Ishikawa (cell line): ENCODE results near the gene CEP350.

Source experiments
- CEBPB ChIP-seq: IDR thresholded peaks from 2 replicates; pipeline ENCODE4 v1.6.1; 2012
- CREB1 ChIP-seq: IDR thresholded peaks from 2 replicates; pipeline ENCODE4 v1.6.1; 2012; ENCODE audit warnings: low read depth
- EGR1 ChIP-seq: IDR thresholded peaks from 2 replicates; pipeline ENCODE4 v1.6.1; 2012
- EP300 ChIP-seq: IDR thresholded peaks from 2 replicates; pipeline ENCODE4 v1.6.1; 2012; ENCODE audit warnings: borderline replicate concordance
- FOXM1 ChIP-seq: IDR thresholded peaks from 2 replicates; pipeline ENCODE4 v1.6.1; 2012; ENCODE audit warnings: low read depth, borderline replicate concordance
- NFIC ChIP-seq: IDR thresholded peaks from 2 replicates; pipeline ENCODE4 v1.6.1; 2012
- RAD21 ChIP-seq: IDR thresholded peaks from 2 replicates; pipeline ENCODE4 v1.6.1; 2012; ENCODE audit warnings: low read depth
- TAF1 ChIP-seq: IDR thresholded peaks from 2 replicates; pipeline ENCODE4 v1.6.1; 2012; ENCODE audit warnings: low read depth, mild to moderate bottlenecking
- TCF12 ChIP-seq: IDR thresholded peaks from 2 replicates; pipeline ENCODE4 v1.6.1; 2012; ENCODE audit warnings: low read depth
- TEAD4 ChIP-seq: IDR thresholded peaks from 2 replicates; pipeline ENCODE4 v1.6.1; 2012
- YY1 ChIP-seq: IDR thresholded peaks from 2 replicates; pipeline ENCODE4 v1.6.1; 2012; ENCODE audit warnings: low read depth
- ZBTB7A ChIP-seq: IDR thresholded peaks from 2 replicates; pipeline ENCODE4 v1.6.1; 2012; ENCODE audit warnings: low read depth
- TF ChIP-seq, protein P1 (sequence below): IDR thresholded peaks from 2 replicates; pipeline ENCODE4 v1.6.1; 2012; ENCODE audit warnings: low read depth, mild to moderate bottlenecking
- TF ChIP-seq, protein P2 (sequence below): IDR thresholded peaks from 2 replicates; pipeline ENCODE4 v1.6.1; 2012
- TF ChIP-seq, protein P3 (sequence below): IDR thresholded peaks from 2 replicates; pipeline ENCODE4 v1.6.1; 2012

CEP350 gene

DNA sequence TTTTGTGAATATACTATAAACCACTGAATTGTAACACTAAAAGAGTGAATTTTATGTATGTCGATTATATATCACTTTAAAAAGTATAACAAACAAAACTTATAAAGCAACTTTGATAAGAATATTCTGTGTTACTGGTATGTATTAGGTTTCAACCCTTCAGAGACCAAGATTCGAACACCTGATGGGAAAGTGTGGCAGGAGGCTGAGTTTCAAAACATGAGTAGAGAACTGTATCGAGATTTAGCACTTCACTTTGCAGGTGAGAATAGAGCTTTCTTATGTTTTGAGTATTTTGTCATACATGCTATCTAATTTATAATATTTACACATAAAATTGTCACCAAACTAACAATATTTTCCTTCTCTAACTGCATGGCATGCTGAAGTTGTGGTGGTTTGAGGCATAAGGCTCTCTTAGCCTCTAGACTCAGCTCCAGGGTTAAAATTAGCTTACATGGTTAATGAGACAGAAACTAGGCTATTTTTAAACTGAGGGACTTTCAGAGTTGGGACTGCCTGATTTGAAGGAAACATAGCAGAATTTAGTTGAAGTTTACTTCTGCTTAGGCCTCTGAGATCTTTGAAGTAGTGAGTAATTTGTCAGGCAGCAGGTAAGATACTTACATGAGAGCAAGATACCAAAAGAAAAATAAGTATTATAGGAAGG lies 48.6 kb downstream of the CEP350 start:
- no peak for TF ChIP-seq EGR1
- TF ChIP-seq, protein P1, sequence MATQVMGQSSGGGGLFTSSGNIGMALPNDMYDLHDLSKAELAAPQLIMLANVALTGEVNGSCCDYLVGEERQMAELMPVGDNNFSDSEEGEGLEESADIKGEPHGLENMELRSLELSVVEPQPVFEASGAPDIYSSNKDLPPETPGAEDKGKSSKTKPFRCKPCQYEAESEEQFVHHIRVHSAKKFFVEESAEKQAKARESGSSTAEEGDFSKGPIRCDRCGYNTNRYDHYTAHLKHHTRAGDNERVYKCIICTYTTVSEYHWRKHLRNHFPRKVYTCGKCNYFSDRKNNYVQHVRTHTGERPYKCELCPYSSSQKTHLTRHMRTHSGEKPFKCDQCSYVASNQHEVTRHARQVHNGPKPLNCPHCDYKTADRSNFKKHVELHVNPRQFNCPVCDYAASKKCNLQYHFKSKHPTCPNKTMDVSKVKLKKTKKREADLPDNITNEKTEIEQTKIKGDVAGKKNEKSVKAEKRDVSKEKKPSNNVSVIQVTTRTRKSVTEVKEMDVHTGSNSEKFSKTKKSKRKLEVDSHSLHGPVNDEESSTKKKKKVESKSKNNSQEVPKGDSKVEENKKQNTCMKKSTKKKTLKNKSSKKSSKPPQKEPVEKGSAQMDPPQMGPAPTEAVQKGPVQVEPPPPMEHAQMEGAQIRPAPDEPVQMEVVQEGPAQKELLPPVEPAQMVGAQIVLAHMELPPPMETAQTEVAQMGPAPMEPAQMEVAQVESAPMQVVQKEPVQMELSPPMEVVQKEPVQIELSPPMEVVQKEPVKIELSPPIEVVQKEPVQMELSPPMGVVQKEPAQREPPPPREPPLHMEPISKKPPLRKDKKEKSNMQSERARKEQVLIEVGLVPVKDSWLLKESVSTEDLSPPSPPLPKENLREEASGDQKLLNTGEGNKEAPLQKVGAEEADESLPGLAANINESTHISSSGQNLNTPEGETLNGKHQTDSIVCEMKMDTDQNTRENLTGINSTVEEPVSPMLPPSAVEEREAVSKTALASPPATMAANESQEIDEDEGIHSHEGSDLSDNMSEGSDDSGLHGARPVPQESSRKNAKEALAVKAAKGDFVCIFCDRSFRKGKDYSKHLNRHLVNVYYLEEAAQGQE = no peak

DNA sequence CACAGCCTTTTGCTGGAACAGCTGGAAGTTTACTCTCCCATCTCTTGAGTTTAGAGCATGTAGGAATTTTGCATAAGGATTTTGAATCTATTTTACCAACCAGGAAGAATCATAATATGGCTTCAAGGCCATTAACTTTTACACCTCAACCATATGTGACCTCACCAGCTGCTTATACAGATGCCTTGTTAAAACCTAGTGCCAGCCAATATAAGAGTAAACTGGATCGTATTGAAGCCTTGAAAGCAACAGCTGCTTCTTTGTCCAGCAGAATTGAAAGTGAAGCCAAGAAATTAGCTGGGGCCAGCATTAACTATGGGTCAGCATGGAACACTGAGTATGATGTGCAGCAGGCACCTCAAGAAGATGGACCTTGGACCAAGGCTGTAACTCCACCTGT lies 65.4 kb downstream of the CEP350 start:
- TF ChIP-seq ZBTB7A (no peak), TCF12 (no peak)
- TF ChIP-seq, protein P2, sequence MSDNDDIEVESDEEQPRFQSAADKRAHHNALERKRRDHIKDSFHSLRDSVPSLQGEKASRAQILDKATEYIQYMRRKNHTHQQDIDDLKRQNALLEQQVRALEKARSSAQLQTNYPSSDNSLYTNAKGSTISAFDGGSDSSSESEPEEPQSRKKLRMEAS = no peak

DNA sequence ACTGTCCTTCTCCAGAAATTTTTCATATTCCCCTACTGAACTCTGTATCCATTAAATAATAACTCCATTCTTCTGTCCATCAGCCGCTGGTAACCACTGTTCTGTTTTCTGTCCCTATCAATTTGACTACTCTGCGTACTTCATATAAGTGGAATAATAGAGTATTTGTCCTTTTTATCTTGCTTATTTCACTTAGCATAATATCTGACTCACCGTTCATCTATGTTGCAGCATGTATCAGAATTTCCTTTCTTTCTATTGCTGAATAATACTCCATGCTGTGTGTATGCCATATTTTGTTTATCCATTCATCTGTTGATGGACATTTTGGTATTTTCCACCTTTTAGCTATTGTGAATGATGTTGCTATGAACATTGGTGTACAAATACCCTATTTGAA lies 71.9 kb downstream of the CEP350 start:
- TF ChIP-seq ZBTB7A (no peak), YY1 (no peak), TCF12 (no peak)
- TF ChIP-seq, protein P2 = no peak

DNA sequence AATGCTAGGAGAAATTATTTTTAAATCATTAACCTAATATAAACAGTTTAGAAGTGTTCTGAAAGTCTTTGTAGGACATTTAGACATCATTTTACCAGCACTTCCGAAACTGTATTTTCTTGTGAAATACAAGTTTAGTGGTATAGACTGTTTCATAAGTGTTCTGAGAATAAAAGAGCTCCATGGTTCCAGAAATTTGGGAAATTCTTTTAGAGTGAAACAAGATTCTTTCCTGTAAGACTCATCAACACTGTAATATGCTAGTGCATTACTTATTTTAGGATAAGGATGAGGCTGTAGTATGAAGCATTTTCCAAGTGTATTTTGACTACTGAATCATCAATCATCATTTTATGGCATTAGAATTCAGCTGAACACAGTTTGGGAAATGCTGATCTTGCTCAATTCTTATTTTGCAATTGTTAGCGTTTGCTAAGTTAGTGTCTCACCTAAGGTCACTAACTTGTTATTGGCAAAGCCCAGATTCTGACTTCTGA lies 73.4 kb downstream of the CEP350 start:
- TF ChIP-seq CREB1 (no peak), TCF12 (no peak), CEBPB (no peak), FOXM1 (no peak), TAF1 (no peak), ZBTB7A (no peak), TEAD4 (no peak), EGR1 (no peak), NFIC (no peak), RAD21 (no peak), YY1 (no peak), EP300 (no peak)
- TF ChIP-seq, protein P1 = no peak
- TF ChIP-seq, protein P2 = no peak
- TF ChIP-seq, protein P3, sequence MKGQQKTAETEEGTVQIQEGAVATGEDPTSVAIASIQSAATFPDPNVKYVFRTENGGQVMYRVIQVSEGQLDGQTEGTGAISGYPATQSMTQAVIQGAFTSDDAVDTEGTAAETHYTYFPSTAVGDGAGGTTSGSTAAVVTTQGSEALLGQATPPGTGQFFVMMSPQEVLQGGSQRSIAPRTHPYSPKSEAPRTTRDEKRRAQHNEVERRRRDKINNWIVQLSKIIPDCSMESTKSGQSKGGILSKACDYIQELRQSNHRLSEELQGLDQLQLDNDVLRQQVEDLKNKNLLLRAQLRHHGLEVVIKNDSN = no peak

DNA sequence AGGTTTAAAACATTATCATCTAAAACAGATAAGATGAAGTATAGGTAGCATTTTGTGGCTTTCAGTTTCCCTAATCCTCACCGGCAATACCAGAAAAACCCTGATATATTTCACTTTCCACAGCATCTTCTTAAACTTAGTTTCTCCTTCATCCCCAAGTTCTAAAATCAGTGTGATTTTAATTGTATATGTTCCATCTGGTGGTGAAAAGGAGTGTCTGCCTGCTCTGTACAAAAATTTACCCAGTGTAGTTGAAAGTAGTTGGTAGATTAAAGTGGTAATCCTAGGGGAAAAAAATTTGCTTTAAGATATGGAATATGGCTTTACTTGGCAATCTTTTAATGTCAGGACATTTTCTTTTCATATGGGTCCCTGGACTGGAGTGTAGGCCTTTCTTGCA lies 74.3 kb downstream of the CEP350 start:
- TF ChIP-seq TAF1 (no peak), ZBTB7A (no peak), TCF12 (no peak), RAD21 (no peak), YY1 (no peak), EP300 (no peak), CREB1 (no peak), CEBPB (no peak), NFIC (no peak), FOXM1 (no peak), EGR1 (no peak), TEAD4 (no peak)
- TF ChIP-seq, protein P2 = no peak
- TF ChIP-seq, protein P3 = no peak
- TF ChIP-seq, protein P1 = no peak
